NT2/D1 (cell line): ENCODE measurements around the gene UBL7.
"Not testable (repeated sequence)": the region's sequence is repeated elsewhere in the genome, so short reads cannot be mapped to it uniquely, and the experiment has no call there.

Experiments used
- DNase-seq: peaks from one replicate; pipeline ENCODE4 v3.0.0-alpha.2; 2011; ENCODE audit warnings: low read depth, low spot score
- H3K27me3 ChIP-seq: 2 replicates; pipeline ENCODE4 v1.6.0; 2011; ENCODE audit warnings: mild to moderate bottlenecking; ENCODE audit not compliant: insufficient read length, insufficient read depth
- H3K36me3 ChIP-seq: 2 replicates; pipeline ENCODE4 v1.6.1; 2011; ENCODE audit warnings: mild to moderate bottlenecking, low read length, mixed read lengths; ENCODE audit not compliant: insufficient read depth, insufficient read length
- H3K4me1 ChIP-seq: 2 replicates; pipeline ENCODE4 v1.5.1; 2011; ENCODE audit not compliant: insufficient read depth, insufficient read length
- H3K4me3 ChIP-seq: 2 replicates; pipeline ENCODE4 v1.5.1; 2011; ENCODE audit warnings: low read depth; ENCODE audit not compliant: insufficient read length
- H3K9ac ChIP-seq: 2 replicates; pipeline ENCODE4 v1.6.0; 2011; ENCODE audit warnings: low read depth; ENCODE audit not compliant: insufficient read length
- H3K9me3 ChIP-seq: 2 replicates; pipeline ENCODE4 v1.5.1; 2011; ENCODE audit warnings: mild to moderate bottlenecking, low read length; ENCODE audit not compliant: insufficient read depth
- SUZ12 ChIP-seq: IDR thresholded peaks from 2 replicates; pipeline ENCODE4 v1.6.1; 2011; ENCODE audit not compliant: insufficient read length, insufficient read depth; ENCODE audit errors: extremely low read depth
- YY1 ChIP-seq: IDR thresholded peaks from 2 replicates; pipeline ENCODE4 v1.6.1; 2011; ENCODE audit not compliant: insufficient read length, insufficient read depth
- ZNF274 ChIP-seq: IDR thresholded peaks from 2 replicates; pipeline ENCODE4 v1.6.1; 2011; ENCODE audit warnings: mild to moderate bottlenecking, low read depth, low read length

UBL7 gene

DNA sequence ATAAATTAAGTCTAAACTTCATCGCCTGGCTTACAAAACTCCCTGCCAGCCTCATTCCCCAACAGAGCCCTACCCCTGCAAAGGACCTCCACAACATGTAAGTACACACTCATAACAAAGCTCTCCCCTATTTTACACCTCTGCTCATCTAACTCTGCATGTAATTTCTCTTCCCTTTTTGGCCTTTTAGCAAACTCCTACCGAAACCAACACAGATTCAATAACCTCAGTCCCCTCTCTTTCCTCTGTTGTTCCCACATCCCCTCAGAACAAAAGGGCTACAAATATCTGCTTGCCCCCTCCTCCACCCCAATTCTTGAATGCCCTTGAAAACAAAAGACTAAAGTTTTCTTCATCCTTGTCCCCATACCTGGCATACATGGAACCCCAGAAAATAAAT is 662 bp downstream of the UBL7 start:
- TF ChIP-seq YY1 (no peak), SUZ12 (no peak), ZNF274 (no peak)
- peak overlapping the region; percentile 73 for H3K4me3 ChIP-seq
- peaks cover 14% of the 10 kb centered on the region for H3K9me3 ChIP-seq
- peaks cover 25% of the 10 kb centered on the region for H3K36me3 ChIP-seq
- H3K9ac ChIP-seq = peak overlapping the region; percentile 71
- no peaks in the 10 kb centered on the region for H3K27me3 ChIP-seq
- DNase-seq = no peak
- no peaks in the 10 kb centered on the region for H3K4me1 ChIP-seq

DNA sequence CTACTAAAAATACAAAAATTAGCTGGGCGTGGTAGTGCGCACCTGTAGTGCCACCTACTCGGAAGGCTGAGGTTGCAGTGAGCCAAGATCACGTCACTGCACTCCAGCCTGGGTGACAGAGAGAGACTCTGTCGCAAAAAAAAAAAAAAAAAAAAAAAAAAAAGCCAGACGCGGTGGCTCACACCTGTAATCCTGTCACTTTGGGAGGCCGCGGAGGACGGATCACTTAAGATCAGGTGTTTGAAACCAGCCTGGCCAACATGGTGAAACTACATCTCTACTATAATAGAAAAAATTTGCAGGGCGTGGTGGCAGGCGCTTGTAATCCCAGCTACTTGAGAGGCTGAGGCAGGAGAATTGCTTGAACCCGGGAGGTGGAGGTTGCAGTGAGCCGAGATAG is 1.2 kb downstream of the UBL7 start:
- Histone ChIP-seq H3K9me3 (peaks cover 14% of the 10 kb centered on the region), H3K36me3 (peaks cover 25% of the 10 kb centered on the region), H3K9ac (peak overlapping the region; percentile 71)
- not testable (repeated sequence) for H3K4me1 ChIP-seq, H3K4me3 ChIP-seq, DNase-seq, H3K27me3 ChIP-seq

DNA sequence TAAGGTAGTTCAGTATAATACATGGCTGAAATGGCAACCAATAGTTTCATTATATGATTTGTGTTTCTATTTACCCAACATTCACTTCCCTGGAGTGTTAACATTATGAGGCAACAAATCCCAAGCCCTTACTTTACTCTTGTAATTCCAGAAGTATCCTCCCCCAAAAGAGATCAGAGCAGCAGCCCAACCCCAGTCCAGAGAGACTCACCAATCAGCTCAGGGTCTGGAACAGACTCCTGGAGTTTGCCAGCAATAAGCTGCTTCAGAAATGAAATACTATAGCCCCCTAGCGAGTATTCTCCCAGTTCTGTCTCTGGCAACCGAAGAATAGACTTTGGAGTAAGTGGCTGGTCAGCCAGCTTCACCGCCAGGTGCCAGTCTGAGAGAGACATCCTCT is 2.5 kb downstream of the UBL7 start:
- no peak for TF ChIP-seq SUZ12
- TF ChIP-seq YY1 = no peak
- TF ChIP-seq ZNF274 = no peak
- H3K9ac ChIP-seq = no peak overlapping the region
- no peak for DNase-seq
- peaks cover 25% of the 10 kb centered on the region for H3K36me3 ChIP-seq
- H3K9me3 ChIP-seq = peaks cover 3% of the 10 kb centered on the region
- H3K4me3 ChIP-seq = no peak overlapping the region
- H3K27me3 ChIP-seq = no peaks in the 10 kb centered on the region
- H3K4me1 ChIP-seq = peaks cover under 1% of the 10 kb centered on the region

DNA sequence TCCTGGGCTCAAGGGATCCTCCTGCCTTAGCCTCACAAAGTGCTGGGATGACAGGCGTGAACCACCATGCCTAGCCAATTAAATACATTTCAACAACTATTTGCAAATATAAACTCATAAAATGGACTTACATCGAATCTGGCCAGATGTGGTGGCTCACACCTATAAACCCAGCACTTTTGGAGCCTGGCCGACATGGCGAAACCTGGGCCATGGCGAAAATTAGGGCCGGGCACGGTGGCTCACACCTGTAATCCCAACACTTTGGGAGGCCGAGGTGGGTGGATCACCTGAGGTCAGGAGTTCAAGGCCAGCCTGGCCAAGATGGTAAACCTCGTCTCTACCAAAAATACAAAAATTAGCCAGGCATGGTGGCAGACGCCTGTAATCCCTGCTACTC is 3.9 kb downstream of the UBL7 start:
- not testable (repeated sequence) for H3K4me3 ChIP-seq, H3K27me3 ChIP-seq

DNA sequence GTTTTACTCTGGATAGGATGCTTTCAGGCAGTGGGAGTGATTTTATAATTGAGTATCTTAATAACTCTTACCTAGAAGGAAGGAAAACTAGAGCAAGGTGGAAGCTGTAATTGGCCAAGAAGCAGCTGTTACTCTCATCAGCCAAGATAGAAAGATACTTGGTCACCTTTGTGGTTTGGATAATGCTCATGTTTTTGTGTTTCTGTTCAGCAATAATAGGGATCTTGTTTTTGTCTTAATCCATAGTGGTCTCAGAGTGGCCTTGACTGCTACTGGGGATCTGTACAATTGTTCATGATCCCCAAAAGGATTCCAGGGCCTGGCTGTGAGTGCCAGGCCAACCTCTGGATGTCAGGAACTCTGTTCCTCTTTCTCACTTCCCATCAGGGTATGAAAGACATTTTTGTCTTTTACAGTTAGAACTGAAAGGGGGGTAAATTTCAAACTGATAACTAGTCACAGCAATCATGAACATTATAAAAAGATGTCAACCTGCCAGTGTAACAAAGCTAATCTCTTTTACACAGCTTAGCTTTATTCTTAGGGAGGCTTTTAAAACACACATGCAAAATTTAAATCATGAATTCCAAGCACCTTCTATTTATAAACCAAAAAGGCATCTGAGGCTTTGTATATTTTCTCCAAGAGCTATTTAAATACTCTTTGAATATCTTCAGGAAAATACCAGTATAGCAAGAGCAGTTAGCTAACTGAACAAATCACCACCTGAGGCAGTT is 6.0 kb downstream of the UBL7 start:
- H3K9ac ChIP-seq = no peak overlapping the region
- no peak for DNase-seq
- TF ChIP-seq ZNF274 (no peak), YY1 (no peak), SUZ12 (no peak)

More for the DNA sequence above, 3.9 kb downstream of the UBL7 start:
- not testable (repeated sequence) for H3K4me1 ChIP-seq, H3K9me3 ChIP-seq, H3K9ac ChIP-seq, DNase-seq
- H3K36me3 ChIP-seq = peaks cover 31% of the 10 kb centered on the region

DNA sequence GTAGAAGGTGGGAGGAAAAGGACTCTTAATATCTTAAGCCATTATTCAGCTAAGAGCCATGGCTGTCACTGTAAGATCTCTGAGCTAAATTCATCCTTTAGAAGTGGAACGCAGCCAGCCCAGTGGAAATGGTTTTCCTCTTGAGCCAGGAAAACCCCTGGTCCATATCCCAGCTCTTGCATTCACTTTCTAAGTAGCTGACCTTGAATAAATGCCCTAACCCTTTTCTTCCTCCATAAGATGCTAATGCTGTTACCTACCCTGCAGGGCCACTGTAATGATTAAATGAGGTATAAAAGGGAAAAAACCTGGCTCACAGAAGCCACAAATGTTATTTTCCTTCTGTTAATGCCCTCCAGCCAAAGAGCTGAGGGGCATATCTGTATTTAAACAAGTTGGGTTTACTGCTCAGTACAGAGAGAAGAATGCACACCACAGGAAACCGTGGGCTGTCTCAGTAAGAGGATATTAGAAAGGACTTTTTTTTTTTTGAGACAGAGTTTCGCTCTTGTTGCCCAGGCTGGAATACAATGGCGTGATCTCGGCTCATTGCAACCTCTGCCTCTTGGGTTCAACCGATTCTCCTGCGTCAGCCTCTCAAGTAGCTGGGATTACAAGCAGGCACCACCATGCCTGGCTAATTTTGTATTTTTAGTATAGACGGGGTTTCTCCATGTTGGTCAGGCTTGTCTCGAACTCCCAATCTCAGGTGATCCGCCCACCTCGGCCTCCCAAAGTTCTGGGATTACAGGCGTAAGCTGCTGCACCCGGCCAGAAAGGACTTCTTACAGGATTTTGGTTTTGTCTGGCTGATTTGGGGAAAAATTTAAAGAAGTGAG is 6.8 kb downstream of the UBL7 start:
- H3K36me3 ChIP-seq = peaks cover 58% of the 10 kb centered on the region
- no peak overlapping the region for H3K9ac ChIP-seq
- TF ChIP-seq ZNF274 (no peak), SUZ12 (no peak), YY1 (no peak)
- no peak overlapping the region for H3K4me3 ChIP-seq
- no peak for DNase-seq
- no peaks in the 10 kb centered on the region for H3K27me3 ChIP-seq
- H3K9me3 ChIP-seq = no peaks in the 10 kb centered on the region
- peaks cover 8% of the 10 kb centered on the region for H3K4me1 ChIP-seq

More for the DNA sequence above, 6.0 kb downstream of the UBL7 start:
- Histone ChIP-seq H3K9me3 (no peaks in the 10 kb centered on the region), H3K4me3 (no peak overlapping the region), H3K36me3 (peaks cover 50% of the 10 kb centered on the region), H3K27me3 (no peaks in the 10 kb centered on the region), H3K4me1 (peaks cover 8% of the 10 kb centered on the region)

DNA sequence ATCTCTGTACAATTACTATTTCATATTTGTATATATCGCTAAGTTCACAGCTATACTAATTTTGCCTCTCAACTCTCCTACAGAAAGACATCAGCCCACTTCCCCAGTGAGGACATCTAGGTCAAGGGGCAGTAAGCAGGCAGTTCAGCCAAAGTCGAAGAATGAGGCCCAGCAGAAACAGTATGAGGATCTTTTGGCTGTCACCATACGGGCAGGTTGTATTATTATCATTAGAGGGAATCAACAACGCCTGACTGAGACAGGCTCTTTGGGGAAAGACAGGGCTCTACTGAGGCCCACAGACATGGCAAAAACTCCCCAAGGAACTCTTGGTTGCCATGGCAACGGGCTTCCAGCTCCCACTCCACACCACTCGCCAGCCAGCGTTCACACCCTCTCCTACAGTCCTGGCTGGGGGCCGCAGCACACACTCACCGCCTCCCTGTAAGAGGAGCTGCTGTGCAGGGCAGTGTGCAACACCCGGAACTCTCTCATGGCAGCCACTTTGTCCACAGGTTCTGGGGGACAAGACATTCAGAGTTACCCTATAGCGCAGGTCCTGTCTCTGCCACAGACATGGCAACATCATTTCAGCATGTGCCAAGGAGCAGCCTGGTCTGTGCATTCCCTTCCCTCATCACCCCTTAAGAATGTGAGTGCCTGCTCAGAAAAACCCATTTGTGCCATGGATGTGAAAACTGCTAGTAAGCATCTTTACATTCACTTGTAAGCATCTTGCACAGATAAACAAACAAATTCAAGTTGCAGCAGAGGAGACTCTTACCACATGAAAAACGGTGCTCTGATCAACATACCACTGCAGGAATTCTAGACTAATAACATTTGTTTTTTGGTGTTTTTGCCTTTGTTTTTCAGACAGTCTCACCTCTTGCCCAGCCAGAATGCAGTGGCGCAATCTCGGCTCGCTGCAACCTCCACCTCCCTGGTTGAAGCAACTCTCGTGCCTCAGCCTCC is 8.8 kb downstream of the UBL7 start:
- peaks cover 8% of the 10 kb centered on the region for H3K4me1 ChIP-seq
- no peak for DNase-seq
- H3K9ac ChIP-seq = no peak overlapping the region
- peaks cover 66% of the 10 kb centered on the region for H3K36me3 ChIP-seq
- no peaks in the 10 kb centered on the region for H3K9me3 ChIP-seq
- no peak overlapping the region for H3K4me3 ChIP-seq
- TF ChIP-seq ZNF274 (no peak), SUZ12 (no peak), YY1 (no peak)
- no peaks in the 10 kb centered on the region for H3K27me3 ChIP-seq
